Stimulated activated CD4-positive, alpha-beta T cell treated with anti-CD3 and anti-CD28 coated beads, TNF-alpha, amount 100 ng/mL, for 4 hours (primary cell): Measurements from ENCODE around the gene ZNF526.
A peak's percentile ranks its signal among the peaks of the same experiment; 100 is the strongest.
"Not testable (repeated sequence)": the region's sequence is repeated elsewhere in the genome, so short reads cannot be mapped to it uniquely, and the experiment has no call there.

Source experiments
- DNase-seq, 3 experiments: peaks; one replicate each; pipeline ENCODE4 v3.0.0-alpha.2; 2020; ENCODE audit warnings: low read depth in 3 of 3

Gene ZNF526

DNA sequence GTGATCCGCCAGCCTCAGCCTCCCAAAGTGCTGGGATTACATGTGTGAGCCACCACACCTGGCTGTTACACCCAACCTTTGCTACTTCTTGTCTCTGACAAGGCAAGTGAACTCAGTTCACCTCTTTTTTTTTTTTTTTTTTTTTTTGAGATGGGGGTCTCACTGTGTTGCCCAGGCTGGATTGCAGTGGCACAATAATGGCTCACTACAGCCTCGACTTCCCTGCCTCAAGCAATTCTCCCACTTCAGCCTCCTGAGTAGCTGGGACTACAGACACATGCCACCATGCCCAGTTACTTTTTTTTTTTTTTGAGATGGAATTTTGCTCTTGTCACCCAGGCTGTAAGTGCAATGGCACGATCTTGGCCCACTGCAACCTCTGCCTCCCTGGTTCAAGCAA, 37.7 kb downstream of the ZNF526 start:
- DNase-seq: not testable (repeated sequence)

DNA sequence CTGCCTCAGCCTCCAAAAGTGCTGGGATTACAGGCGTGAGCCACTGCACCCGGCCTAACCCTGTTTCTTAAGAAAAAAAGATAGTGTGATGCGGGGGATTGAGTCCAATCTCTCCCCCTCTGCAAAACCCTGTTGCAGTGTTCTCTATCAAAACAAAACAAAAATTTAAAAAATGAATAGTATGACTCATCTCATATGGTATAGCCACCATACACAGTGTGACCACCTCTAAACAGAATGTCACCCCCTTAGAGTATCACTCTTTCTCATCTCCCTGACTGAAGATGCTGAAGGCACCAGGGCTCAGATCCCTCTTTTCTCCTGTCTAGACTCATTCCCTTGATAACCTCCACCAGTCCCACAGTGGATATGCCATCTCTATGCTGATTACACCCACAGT, 41.7 kb downstream of the ZNF526 start:
- no peak for DNase-seq

DNA sequence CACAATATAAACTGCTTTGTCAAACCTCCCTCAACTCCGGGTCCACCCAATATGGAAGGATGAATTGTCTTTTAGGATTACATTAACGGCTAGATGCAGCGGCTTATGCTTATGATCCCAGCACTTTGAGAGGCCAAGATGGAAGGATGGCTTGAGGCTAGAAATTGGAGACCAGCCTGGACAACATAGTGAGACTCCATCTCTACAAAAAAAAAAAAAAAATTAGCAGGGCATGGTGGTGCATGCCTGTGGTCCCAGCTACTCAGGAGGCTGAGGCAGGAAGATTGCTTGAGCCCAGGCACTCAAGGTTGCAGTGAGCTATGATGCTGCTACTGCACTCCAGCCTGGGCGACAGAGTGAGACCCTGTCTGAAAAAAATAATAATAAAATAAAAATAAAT, 46.0 kb downstream of the ZNF526 start:
- not testable (repeated sequence) for DNase-seq

DNA sequence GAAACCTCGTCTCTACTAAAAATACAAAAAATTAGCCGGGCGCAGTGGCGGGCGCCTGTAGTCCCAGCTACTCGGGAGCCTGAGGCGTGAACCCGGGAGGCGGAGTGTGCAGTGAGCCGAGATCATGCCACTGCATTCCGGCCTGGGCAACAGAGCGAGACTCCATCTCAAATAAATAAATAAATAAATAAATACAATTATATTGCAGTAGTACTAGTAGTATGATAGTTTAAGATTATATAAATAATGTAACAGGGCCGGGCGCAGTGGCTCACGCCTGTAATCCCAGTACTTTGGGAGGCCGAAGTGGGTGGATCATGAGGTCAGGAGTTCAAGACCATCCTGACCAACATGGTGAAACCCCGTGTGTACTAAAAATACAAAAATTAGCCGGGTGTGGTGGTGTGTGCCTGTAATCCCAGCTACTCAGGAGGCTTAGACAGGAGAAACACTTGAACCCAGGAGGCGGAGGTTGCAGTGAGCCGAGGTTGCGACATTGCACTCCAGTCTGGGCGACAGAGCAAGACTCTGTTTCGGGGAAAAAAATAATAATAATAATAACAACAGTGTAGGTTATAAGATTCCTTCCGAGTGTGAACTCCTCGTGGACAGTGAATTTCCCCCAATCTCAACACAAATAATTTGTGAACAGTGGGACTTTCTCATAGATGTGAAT, 47.0 kb downstream of the ZNF526 start:
- DNase-seq: not testable (repeated sequence)

DNA sequence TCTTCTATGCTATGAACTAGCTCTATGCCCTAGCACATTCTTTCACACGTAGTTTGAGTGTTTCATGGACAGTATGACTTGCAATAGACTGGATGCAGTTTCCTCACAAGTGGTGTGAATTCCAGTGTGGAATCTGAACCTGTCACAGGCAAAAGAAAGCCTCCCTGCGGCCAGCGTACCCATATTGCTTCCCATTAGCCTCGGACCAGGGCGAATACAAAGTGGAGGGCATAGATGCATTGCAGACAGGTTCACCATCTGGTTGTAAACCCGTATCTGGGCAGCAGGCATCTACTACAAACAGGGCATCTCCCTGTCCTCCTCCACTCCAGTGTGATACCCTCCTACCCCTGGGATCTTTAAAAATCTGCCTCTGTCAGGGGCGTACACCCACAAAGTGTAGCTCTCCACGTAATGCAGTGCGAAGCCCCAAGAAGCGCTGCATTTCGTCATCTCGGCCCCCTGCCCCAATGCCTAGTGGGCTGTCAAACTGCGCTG, 47.6 kb downstream of the ZNF526 start:
- no peak for DNase-seq

DNA sequence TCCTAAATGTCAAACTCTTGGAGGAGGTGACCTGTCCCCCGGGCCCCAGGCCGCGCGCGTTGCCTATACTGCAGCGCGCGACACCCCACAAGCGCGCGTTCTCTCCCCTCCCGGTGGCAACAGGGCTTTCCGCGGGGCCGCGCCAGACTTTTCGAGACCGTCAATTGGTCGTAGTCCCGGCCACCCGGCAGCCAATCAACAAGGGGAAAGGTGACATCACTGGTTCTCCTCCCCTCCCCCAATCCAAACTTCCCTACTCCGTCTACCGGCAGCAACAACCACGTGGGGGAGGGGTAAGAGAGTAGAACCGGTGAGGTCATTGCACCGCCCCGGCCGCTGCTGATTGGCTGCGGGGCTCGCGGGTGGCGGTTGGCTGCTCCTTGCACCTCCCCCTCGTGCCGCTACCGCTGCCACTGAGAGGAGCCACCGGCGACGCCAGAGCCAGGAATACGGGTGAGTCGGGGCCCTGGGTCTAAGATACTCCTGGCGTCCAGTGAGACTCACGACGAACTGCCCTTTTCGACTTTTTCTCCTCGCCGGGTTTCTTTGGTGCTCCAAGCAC, 48.1 kb downstream of the ZNF526 start:
- peak; percentile 92 to 97 (median 97) for DNase-seq

DNA sequence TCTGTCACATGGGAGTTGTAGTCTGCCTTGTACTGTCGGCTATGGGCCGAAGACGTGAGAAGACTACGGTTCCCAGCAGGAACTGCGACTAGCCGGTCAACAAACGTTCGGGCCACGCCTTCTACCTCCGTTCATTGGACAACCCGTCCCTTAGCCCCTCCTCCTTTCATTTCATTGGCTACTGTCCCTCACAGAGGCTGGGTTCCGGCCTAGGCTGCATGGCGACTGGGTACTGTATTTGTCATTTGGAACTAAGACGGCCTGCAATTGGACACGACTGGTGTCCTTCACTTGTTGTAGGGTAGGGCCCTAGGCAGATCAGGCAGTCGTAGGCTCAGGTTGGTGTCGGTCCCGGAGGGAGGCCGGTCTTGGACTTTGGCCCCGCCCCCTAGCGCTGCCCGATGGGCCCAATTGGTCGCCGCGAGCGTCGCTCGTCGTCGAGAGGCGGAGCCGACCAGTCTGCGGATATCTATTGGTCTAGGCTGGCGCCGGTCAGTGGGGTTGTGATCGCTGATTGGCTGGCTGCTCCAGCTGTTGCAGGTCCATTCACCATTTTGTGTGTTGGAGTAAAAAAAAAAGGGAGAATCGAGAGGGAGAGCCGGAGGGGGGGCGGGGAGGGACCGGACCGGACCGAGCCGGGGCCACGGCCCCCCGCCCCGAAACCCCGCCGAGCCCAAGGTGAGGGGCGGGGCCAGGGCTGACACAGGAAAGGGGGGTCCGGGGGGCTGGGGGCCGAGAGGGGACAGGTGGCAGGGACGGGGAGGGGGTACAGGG, 48.8 kb downstream of the ZNF526 start, which contains the start of gene CIC:
CIC (plus strand) TSS at position 549 of the 774 bp plus-strand sequence. CDS start 2,532 bp downstream, outside the sequence.
- peak; percentile 96 to 99 (median 98) for DNase-seq

DNA sequence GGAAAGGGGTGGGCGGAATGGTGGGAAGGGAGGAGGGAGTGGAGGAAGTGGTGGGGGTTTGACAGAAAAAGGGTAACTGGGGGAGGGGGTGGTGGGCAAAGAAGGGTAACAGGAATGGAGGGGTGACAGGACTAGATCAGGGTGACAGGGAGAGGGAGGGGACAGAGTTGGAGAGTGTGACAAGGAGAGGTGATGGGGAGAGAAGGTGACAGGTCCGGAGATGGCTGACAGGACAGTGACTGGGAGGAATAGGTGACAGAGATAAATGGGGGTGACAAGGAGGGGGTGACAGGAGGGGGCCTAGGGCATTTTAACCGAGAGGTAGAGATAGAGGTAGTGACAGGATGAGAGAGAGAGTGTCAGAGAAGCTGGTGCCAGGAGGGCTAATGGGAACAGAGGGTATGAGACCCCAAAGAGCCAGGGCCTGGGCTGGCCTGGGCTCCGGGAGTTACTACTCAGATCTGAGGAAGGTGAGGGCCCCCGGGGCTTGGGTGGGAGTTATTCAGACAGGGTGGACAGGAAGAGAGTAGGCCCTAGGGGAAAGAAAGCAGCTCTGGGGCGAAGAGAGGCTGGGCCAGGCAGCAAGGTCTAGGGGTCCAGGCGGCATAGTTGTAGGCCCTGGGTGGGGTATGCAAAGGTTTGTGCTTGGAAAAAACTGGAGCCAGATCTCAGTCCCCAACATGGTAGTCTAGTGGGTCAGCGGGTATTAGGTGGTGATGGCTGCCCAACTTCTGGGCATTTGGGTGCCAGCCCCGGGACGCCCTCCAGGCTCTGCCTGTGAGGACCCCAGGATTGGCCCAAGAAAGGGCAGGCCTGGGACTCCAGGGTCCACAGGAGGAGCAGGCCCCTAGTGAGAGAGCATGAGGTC, 49.6 kb downstream of the ZNF526 start:
- no peak for DNase-seq

DNA sequence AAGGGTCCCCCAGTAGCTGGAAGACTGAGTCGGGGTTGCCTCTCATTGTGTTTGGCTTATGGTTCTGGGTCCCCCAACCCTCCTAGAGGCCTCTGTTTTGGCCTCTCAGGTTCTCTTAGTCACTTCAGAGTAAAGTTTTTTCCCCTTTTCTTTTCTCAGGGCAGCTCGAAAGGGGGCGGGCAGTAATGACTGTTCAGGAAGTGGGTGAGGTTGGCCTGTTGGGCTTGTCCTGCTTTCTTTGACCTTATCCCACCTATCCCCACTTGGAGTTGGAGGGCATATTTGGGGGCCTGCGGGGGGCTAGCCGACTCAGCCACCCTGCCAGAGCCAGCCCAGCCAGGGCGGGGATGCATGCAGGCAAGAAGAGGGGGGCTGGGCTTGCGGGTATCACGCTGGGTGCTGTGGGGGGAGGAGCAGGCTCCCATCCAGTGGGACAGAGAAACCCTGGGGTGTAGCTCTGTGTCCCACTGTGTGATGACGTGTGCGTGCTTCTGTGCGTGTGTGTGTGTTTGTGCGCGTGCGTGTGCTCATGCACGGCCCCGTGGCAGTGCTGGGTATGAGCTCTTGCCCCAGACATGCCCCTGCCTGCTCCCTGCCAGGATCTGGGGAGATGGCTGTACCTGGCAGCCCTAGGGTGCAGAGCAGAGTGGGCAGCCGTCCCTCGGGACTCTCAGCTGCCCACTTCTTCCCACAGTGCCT, 50.4 kb downstream of the ZNF526 start:
- peak in 1 of 3 experiments; percentile 39 for DNase-seq

DNA sequence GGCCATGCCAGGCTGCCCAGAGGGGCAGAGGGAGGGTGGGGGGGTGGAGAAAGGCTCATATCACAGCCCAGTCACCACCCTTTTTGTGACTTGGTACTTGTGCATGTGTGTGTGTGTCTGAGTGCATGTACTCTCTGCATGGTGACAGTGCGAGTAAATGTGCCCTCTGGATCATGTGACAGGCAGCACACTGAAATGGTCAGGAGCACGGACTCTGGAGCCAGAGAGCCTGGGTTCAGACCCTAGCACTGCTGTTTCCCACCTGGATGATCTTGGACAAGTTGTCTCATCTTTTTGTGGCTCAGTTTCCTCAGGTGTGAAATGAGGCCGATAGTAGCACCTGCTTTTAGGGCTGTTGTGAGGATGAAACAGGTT, 50.9 kb downstream of the ZNF526 start:
- no peak for DNase-seq

DNA sequence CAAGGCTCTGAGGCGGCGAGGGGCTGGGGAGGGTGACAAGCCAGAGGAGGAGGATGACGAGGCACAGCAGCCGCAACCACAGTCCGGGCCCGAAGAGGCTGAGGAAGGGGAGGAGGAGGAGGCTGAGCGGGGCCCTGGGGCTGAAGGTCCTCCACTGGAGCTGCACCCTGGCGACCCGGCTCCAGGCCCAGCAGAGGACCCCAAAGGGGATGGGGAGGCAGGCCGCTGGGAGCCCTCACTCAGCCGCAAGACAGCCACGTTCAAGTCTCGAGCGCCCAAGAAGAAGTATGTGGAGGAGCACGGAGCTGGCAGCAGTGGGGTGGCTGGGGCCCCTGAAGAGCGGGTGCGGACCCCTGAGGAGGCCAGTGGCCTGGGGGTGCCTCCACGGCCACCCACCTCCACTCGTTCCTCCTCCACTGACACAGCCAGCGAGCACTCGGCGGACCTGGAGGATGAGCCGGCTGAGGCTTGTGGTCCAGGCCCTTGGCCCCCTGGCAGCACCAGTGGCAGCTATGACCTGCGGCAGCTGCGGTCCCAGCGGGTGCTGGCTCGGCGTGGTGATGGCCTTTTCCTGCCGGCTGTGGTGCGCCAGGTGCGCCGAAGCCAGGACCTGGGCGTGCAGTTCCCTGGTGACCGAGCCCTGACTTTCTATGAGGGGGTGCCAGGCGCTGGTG, 51.9 kb downstream of the ZNF526 start:
- no peak for DNase-seq

DNA sequence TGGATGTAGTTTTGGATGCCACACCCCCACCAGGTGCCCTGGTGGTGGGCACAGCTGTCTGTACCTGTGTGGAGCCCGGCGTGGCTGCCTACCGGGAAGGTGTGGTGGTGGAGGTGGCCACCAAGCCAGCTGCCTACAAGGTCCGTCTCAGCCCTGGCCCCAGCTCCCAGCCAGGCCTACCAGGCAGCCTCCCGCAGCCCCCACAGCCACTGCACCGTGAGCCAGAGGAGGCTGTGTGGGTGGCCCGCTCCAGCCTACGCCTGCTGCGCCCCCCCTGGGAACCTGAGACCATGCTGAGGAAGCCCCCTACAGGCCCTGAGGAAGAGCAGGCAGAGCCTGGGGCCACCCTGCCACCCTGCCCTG, 52.4 kb downstream of the ZNF526 start:
- no peak for DNase-seq

DNA sequence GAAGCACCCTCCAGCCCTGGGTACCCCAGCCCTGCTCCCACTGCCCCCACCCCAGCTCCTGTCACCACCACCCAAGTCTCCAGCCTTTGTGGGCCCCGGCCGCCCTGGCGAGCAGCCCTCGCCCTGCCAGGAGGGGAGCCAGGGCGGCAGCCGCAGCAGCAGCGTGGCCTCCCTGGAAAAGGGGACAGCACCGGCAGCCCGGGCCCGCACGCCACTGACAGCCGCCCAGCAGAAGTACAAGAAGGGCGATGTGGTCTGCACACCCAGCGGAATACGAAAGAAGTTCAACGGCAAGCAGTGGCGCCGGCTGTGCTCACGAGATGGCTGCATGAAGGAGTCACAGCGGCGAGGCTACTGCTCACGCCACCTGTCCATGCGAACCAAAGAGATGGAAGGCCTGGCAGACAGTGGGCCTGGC, 52.9 kb downstream of the ZNF526 start:
- no peak for DNase-seq

DNA sequence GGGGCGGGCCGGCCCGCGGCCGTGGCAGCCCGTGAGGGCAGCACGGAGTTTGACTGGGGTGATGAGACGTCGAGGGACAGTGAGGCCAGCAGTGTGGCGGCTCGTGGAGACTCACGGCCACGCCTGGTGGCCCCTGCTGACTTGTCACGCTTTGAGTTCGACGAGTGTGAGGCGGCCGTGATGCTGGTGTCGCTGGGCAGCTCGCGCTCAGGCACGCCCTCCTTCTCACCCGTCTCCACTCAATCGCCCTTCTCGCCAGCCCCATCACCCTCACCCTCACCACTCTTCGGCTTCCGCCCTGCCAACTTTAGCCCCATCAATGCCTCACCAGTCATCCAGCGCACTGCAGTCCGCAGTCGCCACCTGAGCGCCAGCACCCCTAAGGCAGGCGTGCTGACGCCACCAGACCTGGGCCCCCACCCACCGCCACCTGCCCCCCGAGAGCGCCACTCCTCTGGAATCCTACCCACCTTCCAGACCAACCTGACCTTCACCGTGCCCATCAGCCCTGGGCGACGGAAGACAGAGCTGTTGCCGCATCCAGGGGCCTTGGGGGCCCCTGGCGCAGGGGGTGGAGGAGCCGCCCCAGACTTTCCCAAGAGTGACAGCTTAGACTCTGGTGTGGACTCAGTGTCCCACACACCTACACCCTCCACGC, 53.4 kb downstream of the ZNF526 start:
- DNase-seq: no peak

DNA sequence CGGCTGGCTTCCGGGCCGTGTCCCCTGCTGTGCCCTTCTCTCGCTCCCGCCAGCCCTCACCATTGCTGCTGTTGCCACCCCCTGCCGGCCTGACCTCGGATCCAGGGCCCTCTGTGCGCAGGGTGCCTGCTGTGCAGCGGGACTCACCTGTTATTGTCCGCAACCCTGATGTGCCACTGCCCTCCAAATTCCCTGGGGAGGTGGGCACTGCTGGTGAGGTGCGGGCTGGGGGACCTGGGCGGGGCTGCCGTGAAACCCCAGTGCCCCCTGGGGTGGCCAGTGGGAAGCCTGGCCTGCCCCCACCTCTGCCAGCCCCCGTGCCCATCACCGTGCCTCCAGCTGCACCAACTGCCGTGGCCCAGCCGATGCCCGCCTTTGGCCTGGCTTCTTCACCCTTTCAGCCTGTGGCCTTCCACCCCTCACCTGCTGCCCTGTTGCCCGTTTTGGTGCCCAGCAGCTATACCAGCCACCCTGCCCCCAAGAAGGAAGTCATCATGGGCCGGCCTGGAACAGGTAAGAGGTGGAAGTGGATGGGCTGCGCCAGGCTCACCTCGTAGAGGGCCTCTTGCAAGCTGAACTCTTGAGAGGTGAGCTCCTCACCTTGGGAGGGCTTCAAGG, 54.1 kb downstream of the ZNF526 start:
- DNase-seq: no peak

DNA sequence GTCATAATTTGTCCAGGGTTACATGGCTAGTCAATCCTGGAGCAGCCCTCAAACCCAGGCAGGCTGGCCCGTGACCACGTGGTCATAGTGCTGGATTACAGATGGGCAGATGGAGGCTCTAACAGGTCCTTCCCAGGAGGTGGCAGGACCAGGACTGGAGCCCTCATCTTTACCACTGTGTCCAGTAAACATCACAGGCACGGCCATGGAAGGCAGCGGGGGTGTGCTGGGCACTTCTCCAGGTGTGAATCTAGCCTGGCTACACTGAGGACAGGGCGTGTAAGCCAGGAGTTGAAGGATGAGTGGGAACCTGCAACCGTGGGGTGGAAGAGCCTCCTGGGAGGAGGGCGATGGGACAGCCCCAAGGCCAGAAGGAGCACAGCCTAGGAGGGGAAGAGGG, 55.0 kb downstream of the ZNF526 start:
- DNase-seq: no peak

DNA sequence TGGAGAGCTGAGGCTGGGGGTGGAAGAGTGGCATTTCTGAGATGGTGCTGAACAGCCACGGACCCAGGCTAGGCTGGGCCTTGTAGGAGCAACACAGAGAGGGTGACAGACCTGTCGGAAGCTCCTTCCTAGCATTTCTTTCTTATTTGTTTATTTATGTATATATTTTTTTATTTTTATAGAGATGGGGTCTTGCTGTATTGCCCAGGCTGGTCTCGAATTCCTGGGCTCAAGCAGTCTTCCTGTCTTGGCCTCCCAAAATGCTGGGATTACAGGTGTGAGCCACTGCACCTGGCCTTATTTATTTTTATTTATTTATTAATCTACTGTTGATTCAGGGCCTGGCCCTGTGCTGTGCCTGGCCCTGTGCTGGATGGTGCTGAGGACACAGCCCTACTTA, 55.4 kb downstream of the ZNF526 start:
- DNase-seq: no peak

DNA sequence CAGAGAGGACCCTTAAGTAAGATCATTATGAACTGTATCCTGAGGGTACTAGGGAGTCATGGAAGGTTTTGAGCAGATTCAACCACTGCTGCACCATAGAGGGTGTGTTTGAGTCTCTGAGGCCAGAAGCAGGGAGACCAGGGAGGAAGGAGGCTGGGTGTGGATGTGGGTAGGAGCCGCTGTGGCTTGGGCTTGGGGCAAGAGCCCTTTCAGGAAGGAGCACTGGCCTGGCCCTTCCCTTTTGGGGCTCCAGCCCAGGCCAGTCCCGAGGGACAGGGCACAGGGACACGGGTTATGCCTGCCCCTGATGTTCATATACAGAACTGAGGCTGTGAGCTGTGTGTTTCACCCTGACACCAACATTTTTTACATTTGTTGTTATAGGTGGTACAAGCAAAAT, 56.2 kb downstream of the ZNF526 start:
- no peak for DNase-seq

DNA sequence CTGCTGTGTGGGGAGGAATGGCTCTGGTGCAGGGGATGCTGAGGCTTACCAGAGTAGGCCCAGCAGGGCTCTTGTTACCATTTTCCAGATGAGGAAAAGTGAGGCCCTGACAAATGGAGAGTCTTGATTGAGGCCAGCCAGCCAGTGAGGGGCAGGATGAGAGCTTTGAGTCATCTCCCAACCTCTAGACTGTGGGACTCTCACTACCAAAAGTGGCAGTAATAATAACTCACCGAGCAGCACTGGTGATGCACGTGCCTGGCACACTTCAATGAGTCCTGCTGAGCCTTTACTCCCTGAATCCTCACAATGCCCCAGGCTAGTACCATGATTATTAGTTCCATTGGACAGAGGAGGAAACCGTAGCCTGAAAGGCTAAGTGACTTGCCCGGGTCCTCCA, 56.7 kb downstream of the ZNF526 start:
- DNase-seq: no peak
